Fibroblast of the aortic adventitia (primary cell): ENCODE results near the gene HRCT1. TPM values are rescaled to one million over a fixed set of nuclear protein-coding genes. Genes with fewer than 3 reads are reported as not detected.
"Not testable (repeated sequence)": the region's sequence is repeated elsewhere in the genome, so short reads cannot be mapped to it uniquely, and the experiment has no call there.

ENCODE experiments used
- DNase-seq: peaks from one replicate; pipeline ENCODE4 v3.0.0-alpha.2; 2010; ENCODE audit warnings: low read depth
- H3K4me3 ChIP-seq: 2 replicates; pipeline ENCODE4 v1.5.1; 2011; ENCODE audit warnings: low read depth, mild to moderate bottlenecking, control low read depth, low read length, moderate library complexity
- total RNA-seq: library from RNA; depleted of rRNA; stranded (reverse); fragments of >200 nt; gene quantifications from 2 replicates; pipeline ENCODE4 v1.2.3, GENCODE V29; 2012; ENCODE audit warnings: low replicate concordance
- TF ChIP-seq, protein P1 (sequence below): IDR thresholded peaks from 2 replicates; pipeline ENCODE4 v1.5.1; 2011; ENCODE audit warnings: mild to moderate bottlenecking, low read length, control low read depth, inconsistent platforms; ENCODE audit not compliant: insufficient read depth

HRCT1 gene
- total RNA-seq, 1 donor: 0.81 TPM

DNA sequence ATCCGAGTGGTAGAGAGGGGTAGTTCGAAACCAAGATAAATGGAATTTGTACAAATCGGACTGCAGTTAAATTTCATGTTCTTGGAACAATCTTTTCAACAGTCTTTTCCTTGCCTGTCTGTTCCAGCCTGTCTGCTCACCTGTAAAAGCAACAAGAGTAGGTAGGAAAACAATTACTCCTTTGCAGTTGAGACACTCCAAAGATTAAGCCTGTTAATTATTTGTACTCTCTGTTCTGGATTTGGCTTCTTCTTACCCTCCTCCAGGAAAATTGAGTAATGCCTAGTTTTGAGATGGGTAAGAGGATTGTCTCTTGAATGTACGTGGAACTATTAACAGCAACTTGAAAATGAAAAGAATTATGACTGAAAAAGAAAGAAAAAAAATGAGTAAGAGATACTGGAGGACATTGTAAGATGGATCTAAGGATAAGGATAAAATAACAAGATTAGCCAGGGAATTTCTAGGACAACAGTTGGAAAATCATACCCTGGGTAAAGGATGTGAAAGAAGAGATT, 27.6 kb downstream of the HRCT1 start:
- DNase-seq: peak; percentile 49
- H3K4me3 ChIP-seq: no peak overlapping the region
- TF ChIP-seq, protein P1, sequence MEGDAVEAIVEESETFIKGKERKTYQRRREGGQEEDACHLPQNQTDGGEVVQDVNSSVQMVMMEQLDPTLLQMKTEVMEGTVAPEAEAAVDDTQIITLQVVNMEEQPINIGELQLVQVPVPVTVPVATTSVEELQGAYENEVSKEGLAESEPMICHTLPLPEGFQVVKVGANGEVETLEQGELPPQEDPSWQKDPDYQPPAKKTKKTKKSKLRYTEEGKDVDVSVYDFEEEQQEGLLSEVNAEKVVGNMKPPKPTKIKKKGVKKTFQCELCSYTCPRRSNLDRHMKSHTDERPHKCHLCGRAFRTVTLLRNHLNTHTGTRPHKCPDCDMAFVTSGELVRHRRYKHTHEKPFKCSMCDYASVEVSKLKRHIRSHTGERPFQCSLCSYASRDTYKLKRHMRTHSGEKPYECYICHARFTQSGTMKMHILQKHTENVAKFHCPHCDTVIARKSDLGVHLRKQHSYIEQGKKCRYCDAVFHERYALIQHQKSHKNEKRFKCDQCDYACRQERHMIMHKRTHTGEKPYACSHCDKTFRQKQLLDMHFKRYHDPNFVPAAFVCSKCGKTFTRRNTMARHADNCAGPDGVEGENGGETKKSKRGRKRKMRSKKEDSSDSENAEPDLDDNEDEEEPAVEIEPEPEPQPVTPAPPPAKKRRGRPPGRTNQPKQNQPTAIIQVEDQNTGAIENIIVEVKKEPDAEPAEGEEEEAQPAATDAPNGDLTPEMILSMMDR: no peak

GRCh38 chr9:35934069-35934468, 28.1 kb downstream of the HRCT1 start:
- not testable (repeated sequence) for H3K4me3 ChIP-seq, DNase-seq

DNA sequence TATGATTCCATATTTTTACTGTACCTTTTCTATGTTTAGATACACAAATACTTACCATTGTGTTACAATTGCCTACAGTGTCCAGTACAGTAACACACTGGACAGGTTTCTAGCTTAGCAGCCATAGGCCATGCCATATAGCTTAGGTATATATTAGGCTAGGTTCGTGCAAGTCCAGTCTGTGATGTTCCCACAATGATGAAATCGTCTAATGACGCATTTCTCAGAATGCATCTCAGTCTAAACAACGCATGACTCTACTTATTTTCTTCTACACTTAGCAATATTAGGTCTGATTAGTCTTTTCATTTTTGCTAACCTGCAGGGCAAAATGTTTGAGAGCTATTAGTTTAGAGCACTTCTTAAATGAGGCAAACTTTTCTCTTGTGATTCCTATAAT, 29.3 kb downstream of the HRCT1 start:
- TF ChIP-seq, protein P1: no peak
- H3K4me3 ChIP-seq: no peak overlapping the region
- no peak for DNase-seq

- DNase-seq: peak; percentile 95
- no peak overlapping the region for H3K4me3 ChIP-seq
- TF ChIP-seq, protein P1: no peak
These were observed 29.9 kb downstream of the HRCT1 start for GRCh38 chr9:35935755-35936509.

- no peak overlapping the region for H3K4me3 ChIP-seq
- TF ChIP-seq, protein P1: no peak
- peak; percentile 78 for DNase-seq
These were observed 31.2 kb downstream of the HRCT1 start for GRCh38 chr9:35937227-35937626.

DNA sequence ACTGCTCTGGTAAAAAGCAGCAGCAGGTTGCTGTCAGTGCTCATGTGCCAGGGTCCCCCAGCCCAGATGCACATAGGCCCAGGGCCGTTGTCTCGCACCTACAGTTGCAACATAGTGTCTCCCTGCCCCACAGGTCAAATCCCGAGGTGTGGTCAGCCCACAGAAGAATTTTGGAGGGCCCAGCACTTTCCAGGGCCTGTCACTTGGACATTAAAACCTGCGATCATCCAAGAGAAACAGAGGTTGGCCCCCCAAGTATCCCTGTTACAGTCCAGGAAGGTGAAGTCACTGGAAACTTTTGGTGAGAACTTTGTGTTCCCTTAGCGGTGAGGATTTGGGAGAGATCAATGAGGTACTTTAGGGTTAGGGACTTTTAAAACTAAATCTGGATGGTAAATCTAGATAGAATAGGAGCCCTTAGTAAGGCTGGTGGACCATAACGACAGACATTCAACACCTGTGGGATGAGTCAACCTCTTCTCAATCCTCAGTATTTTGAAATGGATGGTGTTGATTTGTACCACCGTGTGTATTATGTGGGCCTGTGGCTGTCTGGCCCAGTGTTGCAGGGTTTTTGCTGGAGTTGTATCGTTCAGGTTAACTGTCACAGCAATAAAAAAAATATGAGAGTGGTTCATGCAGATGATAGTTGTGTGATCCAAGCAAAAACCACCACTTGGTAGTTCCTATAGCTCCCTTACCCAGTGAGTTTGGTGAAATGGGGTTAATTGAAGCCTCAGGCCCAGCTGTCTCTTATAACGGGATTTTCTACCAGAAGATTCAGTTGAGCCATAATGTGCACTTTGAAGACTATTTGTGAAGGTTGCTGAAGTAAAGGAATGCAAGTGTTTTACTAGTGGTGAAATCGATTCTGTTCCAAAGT, 32.7 kb downstream of the HRCT1 start:
- DNase-seq: no peak
- TF ChIP-seq, protein P1: no peak
- H3K4me3 ChIP-seq: no peak overlapping the region

DNA sequence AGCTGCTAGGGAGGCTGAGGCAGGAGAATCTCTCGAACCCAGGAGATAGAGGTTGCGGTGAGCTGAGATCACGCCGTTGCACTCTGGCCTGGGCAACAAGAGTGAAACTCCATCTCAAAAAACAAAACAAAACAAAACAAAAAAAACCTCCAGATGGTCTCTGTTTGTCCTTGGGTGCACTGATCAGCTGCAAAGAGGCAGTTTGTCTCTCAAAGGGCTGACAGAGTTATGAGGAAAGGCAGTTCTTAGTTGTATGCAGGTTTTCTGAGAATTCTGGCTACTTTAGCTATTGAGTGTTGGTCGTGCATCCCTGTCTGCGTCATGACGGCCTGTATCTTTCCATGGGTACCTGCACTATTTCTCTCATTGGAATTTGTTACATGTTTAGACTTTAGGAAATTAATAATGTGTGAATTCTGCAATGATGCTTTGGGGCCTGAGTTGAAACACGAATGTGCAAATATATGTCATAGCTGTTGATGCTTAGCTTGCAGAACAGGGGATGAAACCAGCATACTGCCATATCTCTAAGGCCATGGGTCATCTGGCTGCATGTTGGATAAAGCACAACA, 33.8 kb downstream of the HRCT1 start:
- TF ChIP-seq, protein P1: no peak
- no peak overlapping the region for H3K4me3 ChIP-seq
- DNase-seq: no peak
